ENCODE measurements around the gene CIC. TPM values are rescaled to one million over a fixed set of nuclear protein-coding genes. Genes with fewer than 3 reads are reported as not detected.

Gene CIC
- total and polyA plus RNA-seq, 2 of the 13 experiments (the other 11 are each of a cell fraction or from before 2014, with no cell fraction given), result 5.9 to 8.0 TPM

- peak; percentile 30; the same call in 1 of the 2 replicates for TF ChIP-seq RBFOX2 (IDR thresholded peaks at IDR 0.05; ENCODE audit: low read depth, low read length)
- TF ChIP-seq ZNF570 (CRISPR knock-in tag; IDR thresholded peaks at IDR 0.05; ENCODE audit: borderline replicate concordance), result no peak
- H3K4me3 ChIP-seq (replicated peaks in 1 of 3; ENCODE audit: insufficient read depth in 1 of 3, low read depth in 2 of 3, low read length in 3 of 3), result no peak overlapping the region
- peak overlapping the region; percentile 35 for H3K27ac ChIP-seq (ENCODE audit: extremely low read length, insufficient read depth, low read length)
- H3K27me3 ChIP-seq (ENCODE audit: control insufficient read depth in 1 of 2, insufficient read depth in 2 of 2, low read length in 2 of 2), result no peaks in the 10 kb centered on the region
- in situ Hi-C loops (cut with HindIII; ENCODE audit: extremely low pct_ligation_motif_present, low pct_unique_long_range_greater_than_20kb) (no loop called here), intact Hi-C loops (cut with micrococcal nuclease; ENCODE audit: unreplicated experiment) (no loop called here)
- no peaks in the 10 kb centered on the region for H4K20me1 ChIP-seq (ENCODE audit: insufficient read depth, low read length)
- peaks cover 37% of the 10 kb centered on the region for H3K4me1 ChIP-seq (ENCODE audit: insufficient read depth, low read length)
- no peak overlapping the region for H3K4me2 ChIP-seq (ENCODE audit: low read depth, low read length)
- 92% methylated on average over 7 of the region's 7 CpGs for WGBS (ENCODE audit: low lambda C conversion rate)
- H3K36me3 ChIP-seq (replicated peaks in 1 of 2; ENCODE audit: control insufficient read depth in 1 of 2, insufficient read depth in 2 of 2, low read length in 2 of 2), result peaks cover 24 to 65% of the 10 kb centered on the region in 2 experiments; a peak in 4 of 5 replicates
- no peak for ATAC-seq
- H3K79me2 ChIP-seq (ENCODE audit: insufficient read depth, low read length), result no peaks in the 10 kb centered on the region
- H3K9ac ChIP-seq (ENCODE audit: insufficient read depth, low read depth, low read length), result peak overlapping the region; percentile 14; the same call in 1 of the 2 replicates
- no peak for FAIRE-seq
- BruUV-seq (replicated peaks), result no TSS peak
- no peak overlapping the region for H2AFZ ChIP-seq (ENCODE audit: low read length)
- ChIA-PET CTCF (ENCODE audit: low intra/inter-chr PET ratio, low total read pairs) (no interaction called here), POLR2A (interaction anchor here (1.0 to 4.0 kb wide), 3 partner anchors 10 to 69 kb away, joined by 3 to 21 read pairs (median 4); partner anchors contain the start of genes DEDD2, GSK3A and PAFAH1B3)
- H3K9me3 ChIP-seq (ENCODE audit: low read length), result no peaks in the 10 kb centered on the region
- DNase-seq (ENCODE audit: low spot score), result no peak
Observed at GRCh38 chr19:42233106-42233505, 35.9 kb upstream of the CIC start.

GRCh38 chr19:42233678-42234292 lies 35.3 kb upstream of the CIC start:
- Histone ChIP-seq H3K4me2 (ENCODE audit: low read depth, low read length) (no peak overlapping the region), H3K9ac (ENCODE audit: insufficient read depth, low read depth, low read length) (peak overlapping the region; percentile 14; the same call in 1 of the 2 replicates), H3K4me1 (ENCODE audit: insufficient read depth, low read length) (peaks cover 30% of the 10 kb centered on the region), H4K20me1 (ENCODE audit: insufficient read depth, low read length) (no peaks in the 10 kb centered on the region), H3K27ac (ENCODE audit: extremely low read length, insufficient read depth, low read length) (peak overlapping the region; percentile 35), H3K9me3 (ENCODE audit: low read length) (no peaks in the 10 kb centered on the region), H3K36me3 (replicated peaks in 1 of 2; ENCODE audit: control insufficient read depth in 1 of 2, insufficient read depth in 2 of 2, low read length in 2 of 2) (peaks cover 24 to 67% of the 10 kb centered on the region in 2 experiments; a peak in 4 of 5 replicates), H3K79me2 (ENCODE audit: insufficient read depth, low read length) (no peaks in the 10 kb centered on the region), H2AFZ (ENCODE audit: low read length) (no peak overlapping the region), H3K4me3 (replicated peaks in 1 of 3; ENCODE audit: insufficient read depth in 1 of 3, low read depth in 2 of 3, low read length in 3 of 3) (no peak overlapping the region), H3K27me3 (ENCODE audit: control insufficient read depth in 1 of 2, insufficient read depth in 2 of 2, low read length in 2 of 2) (no peaks in the 10 kb centered on the region)
- 60% methylated on average over 5 of the region's 6 CpGs for WGBS (ENCODE audit: low lambda C conversion rate)
- DNase-seq (ENCODE audit: low spot score), result no peak
- ATAC-seq, result peak; percentile 28
- in situ Hi-C loops (cut with HindIII; ENCODE audit: extremely low pct_ligation_motif_present, low pct_unique_long_range_greater_than_20kb) (no loop called here), intact Hi-C loops (cut with micrococcal nuclease; ENCODE audit: unreplicated experiment) (no loop called here)
- BruUV-seq (replicated peaks), result no TSS peak
- ChIA-PET CTCF (ENCODE audit: low intra/inter-chr PET ratio, low total read pairs) (no interaction called here), POLR2A (interaction anchor here (1.0 to 4.0 kb wide), 3 partner anchors 9 to 69 kb away, joined by 3 to 21 read pairs (median 4); partner anchors contain the start of genes DEDD2, GSK3A and PAFAH1B3)
- TF ChIP-seq ELF1 (CRISPR knock-in tag; IDR thresholded peaks at IDR 0.05), result no peak
- TF ChIP-seq POLR2G (IDR thresholded peaks at IDR 0.05; ENCODE audit: low read depth, low read length), result peak; percentile 46
- TF ChIP-seq FIP1L1 (IDR thresholded peaks at IDR 0.05; ENCODE audit: borderline replicate concordance, insufficient read depth, low read depth, low read length), result no peak
- TF ChIP-seq HNF4A (CRISPR knock-in tag; IDR thresholded peaks at IDR 0.05), result peak; percentile 49; the same call in 1 of the 2 replicates
- TF ChIP-seq CENPT (CRISPR knock-in tag; IDR thresholded peaks at IDR 0.05; ENCODE audit: low read depth), result no peak
- TF ChIP-seq RXRA (CRISPR knock-in tag; IDR thresholded peaks at IDR 0.05), result peak; percentile 22; the same call in 1 of the 2 replicates
- TF ChIP-seq PRMT3 (CRISPR knock-in tag; IDR thresholded peaks at IDR 0.05; ENCODE audit: borderline replicate concordance, low read depth), result no peak
- TF ChIP-seq AFF4 (CRISPR knock-in tag; IDR thresholded peaks at IDR 0.05), result no peak
- FAIRE-seq, result no peak
